ENCODE data around the gene USP32. TPM values are rescaled to one million over a fixed set of nuclear protein-coding genes. Genes with fewer than 3 reads are reported as not detected.
"Not testable (repeated sequence)": the region's sequence is repeated elsewhere in the genome, so short reads cannot be mapped to it uniquely, and the experiment has no call there.

Gene USP32
- total RNA-seq, 1 donor from 2014 or later, result 39.1 TPM

GRCh38 chr17:60381958-60382357 lies 10.0 kb downstream of the USP32 start:
- H3K4me1 Mint-ChIP-seq (ENCODE audit: unreplicated experiment), result peaks cover 30% of the 10 kb centered on the region
- H3K4me3 Mint-ChIP-seq, result no peak overlapping the region
- no peak for TF ChIP-seq CTCF (conservative IDR thresholded peaks at IDR 0.05)
- no peak overlapping the region for H3K27ac Mint-ChIP-seq
- H3K27me3 Mint-ChIP-seq, result no peaks in the 10 kb centered on the region
- no peaks in the 10 kb centered on the region for H3K9me3 Mint-ChIP-seq
- H3K36me3 Mint-ChIP-seq, result peaks cover 9% of the 10 kb centered on the region
- no peak for DNase-seq (ENCODE audit: extremely low spot score, unreplicated experiment)

- Mint-ChIP-seq H3K36me3 (peaks cover 15% of the 10 kb centered on the region), H3K4me1 (ENCODE audit: unreplicated experiment) (peaks cover 10% of the 10 kb centered on the region)
- not testable (repeated sequence) for H3K27me3 Mint-ChIP-seq; H3K9me3 Mint-ChIP-seq; DNase-seq (ENCODE audit: extremely low spot score, unreplicated experiment); H3K27ac Mint-ChIP-seq; H3K4me3 Mint-ChIP-seq
Measured at GRCh38 chr17:60379461-60379860, 12.5 kb downstream of the USP32 start.

- H3K36me3 Mint-ChIP-seq, result peaks cover 12% of the 10 kb centered on the region
- not testable (repeated sequence) for H3K27me3 Mint-ChIP-seq; DNase-seq (ENCODE audit: extremely low spot score, unreplicated experiment); H3K4me1 Mint-ChIP-seq (ENCODE audit: unreplicated experiment); H3K4me3 Mint-ChIP-seq; H3K27ac Mint-ChIP-seq; H3K9me3 Mint-ChIP-seq
Measured at GRCh38 chr17:60378187-60378586, 13.7 kb downstream of the USP32 start.

GRCh38 chr17:60372790-60373483 lies 19.0 kb downstream of the USP32 start:
- H3K27ac Mint-ChIP-seq, result no peak overlapping the region
- no peaks in the 10 kb centered on the region for H3K9me3 Mint-ChIP-seq
- peaks cover 10% of the 10 kb centered on the region for H3K36me3 Mint-ChIP-seq
- no peak for TF ChIP-seq CTCF (conservative IDR thresholded peaks at IDR 0.05)
- H3K4me1 Mint-ChIP-seq (ENCODE audit: unreplicated experiment), result no peaks in the 10 kb centered on the region
- no peaks in the 10 kb centered on the region for H3K27me3 Mint-ChIP-seq
- no peak for DNase-seq (ENCODE audit: extremely low spot score, unreplicated experiment)
- no peak overlapping the region for H3K4me3 Mint-ChIP-seq

GRCh38 chr17:60371818-60372510 lies 20.0 kb downstream of the USP32 start:
- no peak for TF ChIP-seq CTCF (conservative IDR thresholded peaks at IDR 0.05)
- H3K4me1 Mint-ChIP-seq (ENCODE audit: unreplicated experiment), result no peaks in the 10 kb centered on the region
- DNase-seq (ENCODE audit: extremely low spot score, unreplicated experiment), result no peak
- H3K4me3 Mint-ChIP-seq, result no peak overlapping the region
- H3K27ac Mint-ChIP-seq, result peak overlapping the region; percentile 40
- H3K36me3 Mint-ChIP-seq, result peaks cover 11% of the 10 kb centered on the region
- H3K27me3 Mint-ChIP-seq, result no peaks in the 10 kb centered on the region
- H3K9me3 Mint-ChIP-seq, result no peaks in the 10 kb centered on the region

GRCh38 chr17:60371416-60371815 lies 20.5 kb downstream of the USP32 start:
- peaks cover 11% of the 10 kb centered on the region for H3K36me3 Mint-ChIP-seq
- no peak for TF ChIP-seq CTCF (conservative IDR thresholded peaks at IDR 0.05)
- no peak for DNase-seq (ENCODE audit: extremely low spot score, unreplicated experiment)
- no peak overlapping the region for H3K4me3 Mint-ChIP-seq
- H3K27ac Mint-ChIP-seq, result peak overlapping the region; percentile 40
- H3K9me3 Mint-ChIP-seq, result no peaks in the 10 kb centered on the region
- H3K27me3 Mint-ChIP-seq, result no peaks in the 10 kb centered on the region
- H3K4me1 Mint-ChIP-seq (ENCODE audit: unreplicated experiment), result no peaks in the 10 kb centered on the region
